ENCODE data around the gene ISLR2. TPM values are rescaled to one million over a fixed set of nuclear protein-coding genes. Genes with fewer than 3 reads are reported as not detected.

The ISLR2 gene
- total RNA-seq, 3 donors from 2014 or later, result not detected

Other genes with a start within 250 kb of the ISLR2 start
- gene LOXL1, start 204.1 kb upstream of the ISLR2 start, total RNA-seq, result 1 to 10 TPM in 1 of 3 donors, under 1 TPM in 2; 0.65 to 1.2 (median 0.81) TPM
- 10 to 100 TPM; 14.6 to 17.9 (median 16.4) TPM for gene STOML1, start 138.3 kb upstream of the ISLR2 start, total RNA-seq
- gene PML, start 135.9 kb upstream of the ISLR2 start, total RNA-seq, result 10 to 100 TPM; 34.9 to 39.1 (median 34.9) TPM
- gene GOLGA6A, start 48.0 kb upstream of the ISLR2 start, total RNA-seq, result not detected
- gene ISLR, start 43.1 kb downstream of the ISLR2 start, total RNA-seq, result under 1 TPM in 1 of 3 donors, not detected in 2; 0.26 TPM
- not detected for gene STRA6, start 72.2 kb downstream of the ISLR2 start, total RNA-seq
- not detected for gene CCDC33, start 105.7 kb downstream of the ISLR2 start, total RNA-seq
- under 1 TPM; 0.33 to 0.41 (median 0.40) TPM for gene CYP11A1, start 237.1 kb downstream of the ISLR2 start, total RNA-seq

Measured in activated T-cell treated with anti-CD3 and anti-CD28 coated beads, Interleukin-2, amount 50 U/mL, for 4 hours (primary cell).